ENCODE results near the gene SPAG9.
"Not testable (repeated sequence)": the region's sequence is repeated elsewhere in the genome, so short reads cannot be mapped to it uniquely, and the experiment has no call there.

The SPAG9 gene

GRCh38 chr17:50953831-50954601 is 166.7 kb downstream of the SPAG9 start:
- DNase-seq (ENCODE audit: low spot score): peak; percentile 66

GRCh38 chr17:50953518-50953830 is 167.2 kb downstream of the SPAG9 start:
- no peak for DNase-seq (ENCODE audit: low spot score)

- no peak for DNase-seq (ENCODE audit: low spot score)
Measured at GRCh38 chr17:50952889-50953288, 167.8 kb downstream of the SPAG9 start.

GRCh38 chr17:50952013-50952412 is 168.7 kb downstream of the SPAG9 start:
- DNase-seq (ENCODE audit: low spot score): no peak

- DNase-seq (ENCODE audit: low spot score): peak; percentile 90
Measured at GRCh38 chr17:50949989-50950877, 170.4 kb downstream of the SPAG9 start.

- no peak for DNase-seq (ENCODE audit: low spot score)
Measured at GRCh38 chr17:50949128-50949988, 171.3 kb downstream of the SPAG9 start.

- DNase-seq (ENCODE audit: low spot score): no peak
Measured at GRCh38 chr17:50948711-50949110, 172.0 kb downstream of the SPAG9 start.

GRCh38 chr17:50947782-50948543 is 172.7 kb downstream of the SPAG9 start:
- peak; percentile 71 for DNase-seq (ENCODE audit: low spot score)

GRCh38 chr17:50946891-50947781 is 173.5 kb downstream of the SPAG9 start:
- DNase-seq (ENCODE audit: low spot score): no peak

- DNase-seq (ENCODE audit: low spot score): no peak
Measured at GRCh38 chr17:50946223-50946890, 174.3 kb downstream of the SPAG9 start.

- no peak for DNase-seq (ENCODE audit: low spot score)
Measured at GRCh38 chr17:50945779-50946222, 174.9 kb downstream of the SPAG9 start.

GRCh38 chr17:50944902-50945720 is 175.6 kb downstream of the SPAG9 start:
- no peak for DNase-seq (ENCODE audit: low spot score)

- DNase-seq (ENCODE audit: low spot score): peak; percentile 51
Measured at GRCh38 chr17:50944054-50944901, 176.4 kb downstream of the SPAG9 start.

- DNase-seq (ENCODE audit: low spot score): no peak
Measured at GRCh38 chr17:50943575-50943933, 177.1 kb downstream of the SPAG9 start.

- not testable (repeated sequence) for DNase-seq (ENCODE audit: low spot score)
Measured at GRCh38 chr17:50941676-50942048, 179.0 kb downstream of the SPAG9 start.

GRCh38 chr17:50939795-50940684 is 180.6 kb downstream of the SPAG9 start:
- no peak for DNase-seq (ENCODE audit: low spot score)

GRCh38 chr17:50939542-50939794 is 181.2 kb downstream of the SPAG9 start:
- no peak for DNase-seq (ENCODE audit: low spot score)

Data from Ammon's horn (tissue), 1 donor.